Measurements from ENCODE around the gene PLXNA4. TPM values are rescaled to one million over a fixed set of nuclear protein-coding genes. Genes with fewer than 3 reads are reported as not detected.

Gene PLXNA4
- total RNA-seq, 1 experiment from 2014 or later, result not detected

GRCh38 chr7:132286836-132287235, 289.4 kb downstream of the PLXNA4 start:
- Histone ChIP-seq H3K27me3 (ENCODE audit: insufficient read depth, low read length) (peaks cover 27% of the 10 kb centered on the region), H3K79me2 (ENCODE audit: insufficient read depth, low read length) (no peaks in the 10 kb centered on the region), H3K27ac (ENCODE audit: low read depth, low read length) (no peak overlapping the region), H3K9ac (ENCODE audit: low read length) (no peak overlapping the region), H4K20me1 (ENCODE audit: insufficient read depth) (no peaks in the 10 kb centered on the region), H3K4me3 (replicated peaks in 1 of 2; ENCODE audit: low read depth in 1 of 2, low read length in 2 of 2) (no peak overlapping the region), H3K4me1 (ENCODE audit: control insufficient read depth in 1 of 2, insufficient read depth in 2 of 2, low read length in 2 of 2) (no peaks in the 10 kb centered on the region), H2AFZ (ENCODE audit: low read depth, low read length, poor library complexity, severe bottlenecking) (no peak overlapping the region), H3K9me2 (ENCODE audit: insufficient read depth) (no peaks in the 10 kb centered on the region), H3K4me2 (ENCODE audit: low read length) (no peak overlapping the region), H3K36me3 (ENCODE audit: control insufficient read depth in 1 of 2, insufficient read depth in 2 of 2, low read length in 2 of 2) (no peaks in the 10 kb centered on the region), H3K9me3 (ENCODE audit: control insufficient read depth in 1 of 2, insufficient read depth in 1 of 2, low read depth in 1 of 2, low read length in 2 of 2) (no peaks in the 10 kb centered on the region)
- CTCF ChIA-PET, result no interaction called here
- POLR2A ChIA-PET, result no interaction called here
- RAD21 ChIA-PET (ENCODE audit: low non-redundant PET in 1 of 2, low total read pairs in 2 of 2, uncharacterized antibody in 2 of 2, unreplicated experiment in 2 of 2), result no interaction called here
- intact Hi-C loops (cut with micrococcal nuclease), result no loop called here
- DNase-seq (ENCODE audit: low read depth, low spot score) (no peak), ATAC-seq (no peak)
- BruUV-seq (replicated peaks), result no TSS peak
- TF ChIP-seq JUND (IDR thresholded peaks at IDR 0.05), result no peak
- TF ChIP-seq YY1 (IDR thresholded peaks at IDR 0.05; ENCODE audit: extremely low read depth, insufficient replicate concordance, low read depth, low read length), result no peak
- TF ChIP-seq TCF7L2 (IDR thresholded peaks at IDR 0.05; ENCODE audit: borderline replicate concordance, extremely low read depth, insufficient read depth, insufficient read length), result no peak
- TF ChIP-seq FOSL1 (IDR thresholded peaks at IDR 0.05; ENCODE audit: low read depth), result no peak
- TF ChIP-seq SIN3A (IDR thresholded peaks at IDR 0.05; ENCODE audit: low read depth), result no peak
- TF ChIP-seq SRF (IDR thresholded peaks at IDR 0.05; ENCODE audit: low read depth), result no peak
- no peak for TF ChIP-seq ZFX (IDR thresholded peaks at IDR 0.05)

GRCh38 chr7:132280335-132280734, 295.9 kb downstream of the PLXNA4 start:
- no peaks in the 10 kb centered on the region for H3K9me3 ChIP-seq (ENCODE audit: control insufficient read depth in 1 of 2, insufficient read depth in 1 of 2, low read depth in 1 of 2, low read length in 2 of 2)
- RAD21 ChIA-PET (ENCODE audit: low non-redundant PET in 1 of 2, low total read pairs in 2 of 2, uncharacterized antibody in 2 of 2, unreplicated experiment in 2 of 2), result no interaction called here
- no peak for TF ChIP-seq CEBPB (IDR thresholded peaks at IDR 0.05; ENCODE audit: low read depth)
- TF ChIP-seq SIN3A (IDR thresholded peaks at IDR 0.05; ENCODE audit: low read depth), result no peak
- TF ChIP-seq MAX (IDR thresholded peaks at IDR 0.05), result no peak
- no peak for TF ChIP-seq YY1 (IDR thresholded peaks at IDR 0.05; ENCODE audit: extremely low read depth, insufficient replicate concordance, low read depth, low read length)
- TF ChIP-seq SP1 (IDR thresholded peaks at IDR 0.05; ENCODE audit: low read depth), result no peak
- TF ChIP-seq EGR1 (IDR thresholded peaks at IDR 0.05; ENCODE audit: low read depth), result no peak
- TF ChIP-seq ZBTB33 (IDR thresholded peaks at IDR 0.05; ENCODE audit: extremely low read depth, insufficient replicate concordance, low read length), result no peak
- TF ChIP-seq, protein P1, sequence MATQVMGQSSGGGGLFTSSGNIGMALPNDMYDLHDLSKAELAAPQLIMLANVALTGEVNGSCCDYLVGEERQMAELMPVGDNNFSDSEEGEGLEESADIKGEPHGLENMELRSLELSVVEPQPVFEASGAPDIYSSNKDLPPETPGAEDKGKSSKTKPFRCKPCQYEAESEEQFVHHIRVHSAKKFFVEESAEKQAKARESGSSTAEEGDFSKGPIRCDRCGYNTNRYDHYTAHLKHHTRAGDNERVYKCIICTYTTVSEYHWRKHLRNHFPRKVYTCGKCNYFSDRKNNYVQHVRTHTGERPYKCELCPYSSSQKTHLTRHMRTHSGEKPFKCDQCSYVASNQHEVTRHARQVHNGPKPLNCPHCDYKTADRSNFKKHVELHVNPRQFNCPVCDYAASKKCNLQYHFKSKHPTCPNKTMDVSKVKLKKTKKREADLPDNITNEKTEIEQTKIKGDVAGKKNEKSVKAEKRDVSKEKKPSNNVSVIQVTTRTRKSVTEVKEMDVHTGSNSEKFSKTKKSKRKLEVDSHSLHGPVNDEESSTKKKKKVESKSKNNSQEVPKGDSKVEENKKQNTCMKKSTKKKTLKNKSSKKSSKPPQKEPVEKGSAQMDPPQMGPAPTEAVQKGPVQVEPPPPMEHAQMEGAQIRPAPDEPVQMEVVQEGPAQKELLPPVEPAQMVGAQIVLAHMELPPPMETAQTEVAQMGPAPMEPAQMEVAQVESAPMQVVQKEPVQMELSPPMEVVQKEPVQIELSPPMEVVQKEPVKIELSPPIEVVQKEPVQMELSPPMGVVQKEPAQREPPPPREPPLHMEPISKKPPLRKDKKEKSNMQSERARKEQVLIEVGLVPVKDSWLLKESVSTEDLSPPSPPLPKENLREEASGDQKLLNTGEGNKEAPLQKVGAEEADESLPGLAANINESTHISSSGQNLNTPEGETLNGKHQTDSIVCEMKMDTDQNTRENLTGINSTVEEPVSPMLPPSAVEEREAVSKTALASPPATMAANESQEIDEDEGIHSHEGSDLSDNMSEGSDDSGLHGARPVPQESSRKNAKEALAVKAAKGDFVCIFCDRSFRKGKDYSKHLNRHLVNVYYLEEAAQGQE (IDR thresholded peaks at IDR 0.05; ENCODE audit: low read depth), result no peak
- TF ChIP-seq EZH2phosphoT487 (IDR thresholded peaks at IDR 0.05; ENCODE audit: borderline replicate concordance), result no peak
- no peak for TF ChIP-seq RAD21 (IDR thresholded peaks at IDR 0.05; ENCODE audit: low read depth)
- TF ChIP-seq FOSL1 (IDR thresholded peaks at IDR 0.05; ENCODE audit: low read depth), result no peak
- TF ChIP-seq POLR2A (IDR thresholded peaks at IDR 0.05; ENCODE audit: borderline replicate concordance, extremely low read depth, insufficient read depth, insufficient read length), result no peak
- no peak for TF ChIP-seq ELF1 (IDR thresholded peaks at IDR 0.05; ENCODE audit: borderline replicate concordance, low read depth)
- TF ChIP-seq SRF (IDR thresholded peaks at IDR 0.05; ENCODE audit: low read depth), result no peak
- TF ChIP-seq TCF7L2 (IDR thresholded peaks at IDR 0.05; ENCODE audit: borderline replicate concordance, extremely low read depth, insufficient read depth, insufficient read length), result no peak

More at GRCh38 chr7:132280335-132280734, 295.9 kb downstream of the PLXNA4 start:
- intact Hi-C loops (cut with micrococcal nuclease), result no loop called here
- no peak overlapping the region for H2AFZ ChIP-seq (ENCODE audit: low read depth, low read length, poor library complexity, severe bottlenecking)
- no peak overlapping the region for H3K4me3 ChIP-seq (replicated peaks in 1 of 2; ENCODE audit: low read depth in 1 of 2, low read length in 2 of 2)
- H3K36me3 ChIP-seq (ENCODE audit: control insufficient read depth in 1 of 2, insufficient read depth in 2 of 2, low read length in 2 of 2), result no peaks in the 10 kb centered on the region
- H3K4me1 ChIP-seq (ENCODE audit: control insufficient read depth in 1 of 2, insufficient read depth in 2 of 2, low read length in 2 of 2), result no peaks in the 10 kb centered on the region
- no peaks in the 10 kb centered on the region for H3K79me2 ChIP-seq (ENCODE audit: insufficient read depth, low read length)
- no peak overlapping the region for H3K9ac ChIP-seq (ENCODE audit: low read length)
- H3K27ac ChIP-seq (ENCODE audit: low read depth, low read length), result no peak overlapping the region
- ATAC-seq (no peak), DNase-seq (ENCODE audit: low read depth, low spot score) (no peak)
- H3K4me2 ChIP-seq (ENCODE audit: low read length), result no peak overlapping the region
- no peaks in the 10 kb centered on the region for H3K9me2 ChIP-seq (ENCODE audit: insufficient read depth)
- no peaks in the 10 kb centered on the region for H4K20me1 ChIP-seq (ENCODE audit: insufficient read depth)
- BruUV-seq (replicated peaks), result no TSS peak
- CTCF ChIA-PET, result no interaction called here
- peaks cover 19% of the 10 kb centered on the region; the same call in 1 of the 2 replicates for H3K27me3 ChIP-seq (ENCODE audit: insufficient read depth, low read length)
- POLR2A ChIA-PET, result no interaction called here
